MG63 (cell line): ENCODE results near the gene MSGN1. TPM values are rescaled to one million over a fixed set of nuclear protein-coding genes. Genes with fewer than 3 reads are reported as not detected.

Experiments
- DNase-seq: peaks from one replicate; pipeline ENCODE4 v3.0.0-alpha.2; 2020
- H3K27me3 ChIP-seq: fragments of 250-450 bp; sonication (Bioruptor Pico); 2 replicates; pipeline ENCODE4 v1.5.1; 2020; ENCODE audit warnings: mild to moderate bottlenecking, moderate library complexity
- H3K36me3 ChIP-seq: fragments of 250-450 bp; sonication (Bioruptor Pico); 2 replicates; pipeline ENCODE4 v1.5.1; 2020; ENCODE audit warnings: mild to moderate bottlenecking, moderate library complexity
- H3K4me3 ChIP-seq: fragments of 250-450 bp; sonication (Bioruptor Pico); 2 replicates; pipeline ENCODE4 v1.5.1; 2020; ENCODE audit warnings: mild to moderate bottlenecking, moderate library complexity
- H3K9me3 ChIP-seq: fragments of 250-450 bp; sonication (Bioruptor Pico); 2 replicates; pipeline ENCODE4 v1.5.1; 2020; ENCODE audit warnings: mild to moderate bottlenecking, moderate library complexity
- total RNA-seq: library from RNA; depleted of rRNA; stranded (reverse); fragments of >200 nt; shearing (Covaris generic); gene quantifications from 2 replicates; pipeline ENCODE4 v1.2.3, GENCODE V29; 2014; ENCODE audit warnings: low replicate concordance; rRNA removed

The MSGN1 gene
- not detected in 2 replicates for total RNA-seq

- no peaks in the 10 kb centered on the region for H3K9me3 ChIP-seq
- no peaks in the 10 kb centered on the region for H3K27me3 ChIP-seq
- H3K36me3 ChIP-seq, result no peaks in the 10 kb centered on the region
- DNase-seq, result no peak
- H3K4me3 ChIP-seq, result no peak within 1 kb of the TSS
Measured at GRCh38 chr2:17816396-17817245, at the start of gene MSGN1. TSS of gene MSGN1 (plus strand) at chr2:17816460. CDS start at chr2:17816519, 59 bp downstream.

GRCh38 chr2:17768894-17769293 lies 47.4 kb upstream of the MSGN1 start:
- peaks cover 53% of the 10 kb centered on the region for H3K36me3 ChIP-seq
- no peak for DNase-seq

GRCh38 chr2:17771956-17772355 lies 44.3 kb upstream of the MSGN1 start:
- Histone ChIP-seq H3K36me3 (peaks cover 49% of the 10 kb centered on the region), H3K9me3 (no peaks in the 10 kb centered on the region), H3K27me3 (no peaks in the 10 kb centered on the region), H3K4me3 (no peak overlapping the region)
- no peak for DNase-seq

More at GRCh38 chr2:17768894-17769293, 47.4 kb upstream of the MSGN1 start:
- no peak overlapping the region for H3K4me3 ChIP-seq
- no peaks in the 10 kb centered on the region for H3K27me3 ChIP-seq
- no peaks in the 10 kb centered on the region for H3K9me3 ChIP-seq

GRCh38 chr2:17772532-17772931 lies 43.7 kb upstream of the MSGN1 start:
- Histone ChIP-seq H3K27me3 (no peaks in the 10 kb centered on the region), H3K9me3 (no peaks in the 10 kb centered on the region), H3K4me3 (no peak overlapping the region), H3K36me3 (peaks cover 52% of the 10 kb centered on the region)
- no peak for DNase-seq

- no peaks in the 10 kb centered on the region for H3K9me3 ChIP-seq
- no peaks in the 10 kb centered on the region for H3K27me3 ChIP-seq
- H3K4me3 ChIP-seq, result no peak overlapping the region
- DNase-seq, result no peak
- H3K36me3 ChIP-seq, result peaks cover 42% of the 10 kb centered on the region
Measured at GRCh38 chr2:17780546-17780945, 35.7 kb upstream of the MSGN1 start.

GRCh38 chr2:17781482-17781881 lies 34.8 kb upstream of the MSGN1 start:
- Histone ChIP-seq H3K27me3 (no peaks in the 10 kb centered on the region), H3K4me3 (no peak overlapping the region), H3K36me3 (peaks cover 41% of the 10 kb centered on the region), H3K9me3 (no peaks in the 10 kb centered on the region)
- no peak for DNase-seq

- Histone ChIP-seq H3K36me3 (peaks cover 6% of the 10 kb centered on the region), H3K4me3 (no peak overlapping the region), H3K27me3 (no peaks in the 10 kb centered on the region), H3K9me3 (no peaks in the 10 kb centered on the region)
- no peak for DNase-seq
Measured at GRCh38 chr2:17786727-17787126, 29.5 kb upstream of the MSGN1 start.

- no peaks in the 10 kb centered on the region for H3K9me3 ChIP-seq
- H3K36me3 ChIP-seq, result peaks cover 3% of the 10 kb centered on the region; the same call in 1 of the 2 replicates
- no peak for DNase-seq
- H3K27me3 ChIP-seq, result no peaks in the 10 kb centered on the region
- no peak overlapping the region for H3K4me3 ChIP-seq
Measured at GRCh38 chr2:17788773-17789172, 27.5 kb upstream of the MSGN1 start.

- DNase-seq, result no peak
- Histone ChIP-seq H3K9me3 (no peaks in the 10 kb centered on the region), H3K27me3 (no peaks in the 10 kb centered on the region), H3K4me3 (no peak overlapping the region), H3K36me3 (no peaks in the 10 kb centered on the region)
Measured at GRCh38 chr2:17790536-17790935, 25.7 kb upstream of the MSGN1 start.

GRCh38 chr2:17791121-17791816 lies 25.0 kb upstream of the MSGN1 start:
- Histone ChIP-seq H3K27me3 (no peaks in the 10 kb centered on the region), H3K4me3 (no peak overlapping the region), H3K36me3 (no peaks in the 10 kb centered on the region), H3K9me3 (no peaks in the 10 kb centered on the region)
- no peak for DNase-seq

- Histone ChIP-seq H3K4me3 (no peak overlapping the region), H3K9me3 (no peaks in the 10 kb centered on the region), H3K27me3 (no peaks in the 10 kb centered on the region), H3K36me3 (no peaks in the 10 kb centered on the region)
- DNase-seq, result no peak
Measured at GRCh38 chr2:17791817-17792130, 24.5 kb upstream of the MSGN1 start.

GRCh38 chr2:17792515-17792914 lies 23.7 kb upstream of the MSGN1 start:
- DNase-seq, result no peak
- Histone ChIP-seq H3K27me3 (no peaks in the 10 kb centered on the region), H3K9me3 (no peaks in the 10 kb centered on the region), H3K4me3 (no peak overlapping the region), H3K36me3 (no peaks in the 10 kb centered on the region)

- Histone ChIP-seq H3K36me3 (no peaks in the 10 kb centered on the region), H3K4me3 (no peak overlapping the region), H3K27me3 (no peaks in the 10 kb centered on the region), H3K9me3 (no peaks in the 10 kb centered on the region)
- no peak for DNase-seq
Measured at GRCh38 chr2:17793296-17793695, 23.0 kb upstream of the MSGN1 start.

- DNase-seq, result no peak
- Histone ChIP-seq H3K36me3 (no peaks in the 10 kb centered on the region), H3K4me3 (no peak overlapping the region), H3K9me3 (no peaks in the 10 kb centered on the region), H3K27me3 (no peaks in the 10 kb centered on the region)
Measured at GRCh38 chr2:17793803-17794354, 22.4 kb upstream of the MSGN1 start.

GRCh38 chr2:17795309-17795708 lies 21.0 kb upstream of the MSGN1 start:
- Histone ChIP-seq H3K36me3 (no peaks in the 10 kb centered on the region), H3K9me3 (no peaks in the 10 kb centered on the region), H3K27me3 (no peaks in the 10 kb centered on the region), H3K4me3 (no peak overlapping the region)
- DNase-seq, result no peak

GRCh38 chr2:17798338-17798737 lies 17.9 kb upstream of the MSGN1 start:
- Histone ChIP-seq H3K9me3 (no peaks in the 10 kb centered on the region), H3K4me3 (no peak overlapping the region), H3K36me3 (no peaks in the 10 kb centered on the region), H3K27me3 (no peaks in the 10 kb centered on the region)
- DNase-seq, result no peak

- H3K4me3 ChIP-seq, result no peak overlapping the region
- no peaks in the 10 kb centered on the region for H3K27me3 ChIP-seq
- H3K36me3 ChIP-seq, result no peaks in the 10 kb centered on the region
- no peaks in the 10 kb centered on the region for H3K9me3 ChIP-seq
- no peak for DNase-seq
Measured at GRCh38 chr2:17799301-17800120, 16.7 kb upstream of the MSGN1 start.
